Activated gamma-delta T cell (primary cell): ENCODE measurements around the gene ATP1B1.

Experiments used
- DNase-seq: peaks from one replicate; lab custom pipeline; 2025; lab: John Stamatoyannopoulos, UW

Gene ATP1B1

GRCh38 chr1:169094897-169095569 is 11.5 kb upstream of the ATP1B1 start:
- DNase-seq, result no peak

- DNase-seq, result no peak
Measured at GRCh38 chr1:169098380-169098779, 8.1 kb upstream of the ATP1B1 start.

GRCh38 chr1:169099561-169099960 is 6.9 kb upstream of the ATP1B1 start:
- DNase-seq, result no peak

GRCh38 chr1:169100208-169100607 is 6.3 kb upstream of the ATP1B1 start:
- no peak for DNase-seq

- DNase-seq, result no peak
Measured at GRCh38 chr1:169100651-169101088, 5.8 kb upstream of the ATP1B1 start.

- DNase-seq, result no peak
Measured at GRCh38 chr1:169102567-169102966, 3.9 kb upstream of the ATP1B1 start.

- DNase-seq, result no peak
Measured at GRCh38 chr1:169103002-169103401, 3.5 kb upstream of the ATP1B1 start.

- DNase-seq, result no peak
Measured at GRCh38 chr1:169103480-169103893, 3.0 kb upstream of the ATP1B1 start.

- no peak for DNase-seq
Measured at GRCh38 chr1:169105087-169105433, 1.4 kb upstream of the ATP1B1 start.

GRCh38 chr1:169105434-169106094 is 926 bp upstream of the ATP1B1 start:
- peak; percentile 49 for DNase-seq

GRCh38 chr1:169106921-169107602 is 572 bp downstream of the ATP1B1 start:
- DNase-seq, result peak; percentile 18

- no peak for DNase-seq
Measured at GRCh38 chr1:169107603-169108208, 1.2 kb downstream of the ATP1B1 start.

- no peak for DNase-seq
Measured at GRCh38 chr1:169108223-169108622, 1.7 kb downstream of the ATP1B1 start.

- no peak for DNase-seq
Measured at GRCh38 chr1:169108863-169109560, 2.5 kb downstream of the ATP1B1 start.

GRCh38 chr1:169109561-169110134 is 3.2 kb downstream of the ATP1B1 start:
- no peak for DNase-seq

- no peak for DNase-seq
Measured at GRCh38 chr1:169110236-169110635, 3.7 kb downstream of the ATP1B1 start.

GRCh38 chr1:169110689-169111447 is 4.4 kb downstream of the ATP1B1 start:
- no peak for DNase-seq

- no peak for DNase-seq
Measured at GRCh38 chr1:169111472-169111871, 5.0 kb downstream of the ATP1B1 start.

- no peak for DNase-seq
Measured at GRCh38 chr1:169112241-169112640, 5.8 kb downstream of the ATP1B1 start.

- no peak for DNase-seq
Measured at GRCh38 chr1:169113613-169114119, 7.2 kb downstream of the ATP1B1 start.
